ENCODE measurements around the gene SPRR3. TPM values are rescaled to one million over a fixed set of nuclear protein-coding genes. Genes with fewer than 3 reads are reported as not detected.

SPRR3 gene
- total RNA-seq, 1 experiment from 2014 or later = not detected

DNA sequence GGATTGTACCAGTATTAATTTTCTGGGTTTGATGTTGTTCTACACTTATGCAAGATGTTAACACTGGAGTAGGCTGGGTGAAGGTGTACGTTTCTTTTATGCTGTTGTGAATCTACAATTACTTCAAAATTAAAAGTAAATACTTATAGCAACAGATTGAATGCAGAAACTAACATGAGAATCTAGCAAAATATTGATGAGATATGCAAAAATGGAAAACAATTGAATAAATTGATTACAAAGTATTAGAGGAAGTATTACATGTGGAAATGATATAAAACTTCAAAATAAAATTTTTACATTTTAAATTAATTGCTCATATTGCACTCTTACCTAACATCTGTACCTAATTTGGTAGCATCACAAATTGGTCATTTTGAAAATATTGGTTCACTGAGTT is 5.7 kb upstream of the SPRR3 start:
- intact Hi-C loops (cut with micrococcal nuclease; ENCODE audit: unreplicated experiment) = no loop called here
- H3K27ac ChIP-seq (ENCODE audit: low read depth, low read length, poor library complexity, severe bottlenecking) = no peak overlapping the region
- ChIA-PET POLR2A (ENCODE audit: low non-redundant PET) (no interaction called here), CTCF (no interaction called here)
- H3K4me3 ChIP-seq (ENCODE audit: low read depth, low read length, poor library complexity, severe bottlenecking) = no peak overlapping the region
- no peaks in the 10 kb centered on the region for H3K4me1 ChIP-seq (ENCODE audit: insufficient read depth, low read length, poor library complexity, severe bottlenecking)
- H3K36me3 ChIP-seq (ENCODE audit: insufficient read depth, low read length, poor library complexity, severe bottlenecking) = no peaks in the 10 kb centered on the region
- no peaks in the 10 kb centered on the region for H3K9me3 ChIP-seq (ENCODE audit: low read depth, low read length, poor library complexity, severe bottlenecking)
- no peak for TF ChIP-seq CTCF (conservative IDR thresholded peaks at IDR 0.05; ENCODE audit: low read depth, low read length)
- no peak for TF ChIP-seq EZH2 (IDR thresholded peaks at IDR 0.05; ENCODE audit: borderline replicate concordance, low read depth, low read length, poor library complexity, severe bottlenecking)
- DNase-seq (ENCODE audit: low spot score) = no peak
- H3K27me3 ChIP-seq (replicated peaks; ENCODE audit: insufficient read depth, low read depth, low read length, poor library complexity) = peaks cover 6% of the 10 kb centered on the region
- no TSS peak for BruUV-seq (replicated peaks)

GRCh38 chr1:152996633-152997400 is 4.7 kb upstream of the SPRR3 start:
- BruUV-seq (replicated peaks) = no TSS peak
- Histone ChIP-seq H3K9me3 (ENCODE audit: low read depth, low read length, poor library complexity, severe bottlenecking) (no peaks in the 10 kb centered on the region), H3K27me3 (replicated peaks; ENCODE audit: insufficient read depth, low read depth, low read length, poor library complexity) (no peaks in the 10 kb centered on the region), H3K4me3 (ENCODE audit: low read depth, low read length, poor library complexity, severe bottlenecking) (no peak overlapping the region), H3K4me1 (ENCODE audit: insufficient read depth, low read length, poor library complexity, severe bottlenecking) (no peaks in the 10 kb centered on the region), H3K27ac (ENCODE audit: low read depth, low read length, poor library complexity, severe bottlenecking) (no peak overlapping the region), H3K36me3 (ENCODE audit: insufficient read depth, low read length, poor library complexity, severe bottlenecking) (no peaks in the 10 kb centered on the region)
- no peak for DNase-seq (ENCODE audit: low spot score)
- no peak for TF ChIP-seq EZH2 (IDR thresholded peaks at IDR 0.05; ENCODE audit: borderline replicate concordance, low read depth, low read length, poor library complexity, severe bottlenecking)
- TF ChIP-seq CTCF (conservative IDR thresholded peaks at IDR 0.05; ENCODE audit: low read depth, low read length) = no peak
- intact Hi-C loops (cut with micrococcal nuclease; ENCODE audit: unreplicated experiment) = no loop called here
- ChIA-PET CTCF (no interaction called here), POLR2A (ENCODE audit: low non-redundant PET) (no interaction called here)

DNA sequence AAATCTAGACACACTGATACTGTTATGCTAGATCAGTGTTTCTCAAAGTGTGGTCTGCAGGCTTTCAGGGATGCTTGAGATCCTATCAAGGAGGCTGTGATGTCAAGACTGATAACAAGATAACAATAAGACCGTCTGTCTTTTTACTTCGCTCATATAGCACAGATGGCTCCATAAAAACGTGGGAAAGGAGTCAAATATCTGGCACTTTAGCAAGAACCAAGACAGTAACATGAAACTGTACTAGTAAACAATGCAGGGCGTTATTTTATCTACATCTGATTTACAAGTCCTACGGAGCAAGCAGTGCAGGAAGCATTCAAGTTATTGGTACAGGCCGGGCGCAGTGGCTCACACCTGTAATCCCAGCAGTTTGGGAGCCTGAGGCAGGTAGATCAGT is 3.6 kb upstream of the SPRR3 start:
- CTCF ChIA-PET = no interaction called here
- TF ChIP-seq CTCF (conservative IDR thresholded peaks at IDR 0.05; ENCODE audit: low read depth, low read length) (no peak), EZH2 (IDR thresholded peaks at IDR 0.05; ENCODE audit: borderline replicate concordance, low read depth, low read length, poor library complexity, severe bottlenecking) (no peak)
- H3K36me3 ChIP-seq (ENCODE audit: insufficient read depth, low read length, poor library complexity, severe bottlenecking) = no peaks in the 10 kb centered on the region
- H3K27ac ChIP-seq (ENCODE audit: low read depth, low read length, poor library complexity, severe bottlenecking) = no peak overlapping the region
- no peak overlapping the region for H3K4me3 ChIP-seq (ENCODE audit: low read depth, low read length, poor library complexity, severe bottlenecking)
- H3K9me3 ChIP-seq (ENCODE audit: low read depth, low read length, poor library complexity, severe bottlenecking) = no peaks in the 10 kb centered on the region
- no peak for DNase-seq (ENCODE audit: low spot score)
- H3K4me1 ChIP-seq (ENCODE audit: insufficient read depth, low read length, poor library complexity, severe bottlenecking) = no peaks in the 10 kb centered on the region
- no peaks in the 10 kb centered on the region for H3K27me3 ChIP-seq (replicated peaks; ENCODE audit: insufficient read depth, low read depth, low read length, poor library complexity)
- no TSS peak for BruUV-seq (replicated peaks)
- POLR2A ChIA-PET (ENCODE audit: low non-redundant PET) = no interaction called here
- intact Hi-C loops (cut with micrococcal nuclease; ENCODE audit: unreplicated experiment) = no loop called here
